ENCODE measurements around the gene MYCBPAP. TPM values are rescaled to one million over a fixed set of nuclear protein-coding genes. Genes with fewer than 3 reads are reported as not detected.

MYCBPAP gene
- total RNA-seq, 1 experiment from 2014 or later, result not detected

DNA sequence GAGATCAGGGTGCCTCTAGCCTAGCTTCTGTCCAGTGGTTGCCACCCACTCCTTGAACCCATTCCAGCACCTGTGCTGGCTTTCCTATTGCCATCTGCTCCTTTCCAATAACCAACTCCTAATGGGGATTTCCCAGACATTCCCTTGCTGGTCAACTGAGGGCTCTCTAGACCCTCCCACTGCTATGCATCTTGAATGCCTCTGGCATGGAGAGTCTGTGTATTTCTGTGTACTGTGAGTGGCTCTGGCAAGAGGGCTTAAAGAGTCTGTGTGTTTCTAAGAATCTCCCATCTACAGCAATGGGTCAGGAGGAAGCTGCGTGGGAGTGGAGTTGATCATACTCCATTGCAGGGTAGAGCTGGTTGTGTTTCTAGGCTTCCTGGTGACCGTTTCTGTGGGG is 13.3 kb downstream of the MYCBPAP start (continued):
- TF ChIP-seq SIN3A (IDR thresholded peaks at IDR 0.05; ENCODE audit: low read depth), result no peak
- no peak for TF ChIP-seq ELF1 (IDR thresholded peaks at IDR 0.05; ENCODE audit: borderline replicate concordance, low read depth)
- no peak for TF ChIP-seq CBX3 (IDR thresholded peaks at IDR 0.05; ENCODE audit: low read depth)
- TF ChIP-seq SP1 (IDR thresholded peaks at IDR 0.05; ENCODE audit: low read depth), result no peak
- TF ChIP-seq EZH2phosphoT487 (IDR thresholded peaks at IDR 0.05; ENCODE audit: borderline replicate concordance), result no peak

DNA sequence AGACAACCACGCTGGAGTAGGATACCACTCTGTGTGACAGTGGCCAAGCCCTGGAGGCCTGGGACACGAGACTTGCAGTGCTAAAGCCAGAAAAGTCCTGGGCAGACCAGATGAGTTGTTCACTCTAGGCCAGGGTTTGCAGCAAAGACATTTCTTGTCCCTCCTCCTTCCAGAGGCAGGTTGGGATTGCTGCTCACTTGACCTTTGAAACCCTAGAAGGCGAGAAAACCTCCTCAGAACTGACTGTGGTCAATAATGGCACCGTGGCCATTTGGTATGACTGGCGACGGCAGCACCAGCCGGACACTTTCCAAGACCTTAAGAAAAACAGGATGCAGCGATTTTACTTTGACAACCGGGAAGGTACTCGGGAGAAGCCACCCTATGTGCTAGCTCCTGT is 14.5 kb downstream of the MYCBPAP start:
- no peak for ATAC-seq
- Histone ChIP-seq H3K79me2 (ENCODE audit: insufficient read depth, low read length) (no peaks in the 10 kb centered on the region), H3K27me3 (ENCODE audit: insufficient read depth, low read length) (no peaks in the 10 kb centered on the region), H3K4me2 (ENCODE audit: low read length) (no peak overlapping the region), H2AFZ (ENCODE audit: low read depth, low read length, poor library complexity, severe bottlenecking) (no peak overlapping the region), H4K20me1 (ENCODE audit: insufficient read depth) (no peaks in the 10 kb centered on the region), H3K9ac (ENCODE audit: low read length) (no peak overlapping the region), H3K4me3 (replicated peaks in 1 of 2; ENCODE audit: low read depth in 1 of 2, low read length in 2 of 2) (no peak overlapping the region), H3K27ac (ENCODE audit: low read depth, low read length) (no peak overlapping the region), H3K9me2 (ENCODE audit: insufficient read depth) (no peaks in the 10 kb centered on the region), H3K4me1 (ENCODE audit: control insufficient read depth in 1 of 2, insufficient read depth in 2 of 2, low read length in 2 of 2) (peaks cover 0 to 4% of the 10 kb centered on the region in 2 experiments; a peak in 1 of 4 replicates), H3K36me3 (ENCODE audit: control insufficient read depth in 1 of 2, insufficient read depth in 2 of 2, low read length in 2 of 2) (no peaks in the 10 kb centered on the region), H3K9me3 (ENCODE audit: control insufficient read depth in 1 of 2, insufficient read depth in 1 of 2, low read depth in 1 of 2, low read length in 2 of 2) (no peaks in the 10 kb centered on the region)
- ChIA-PET CTCF (no interaction called here), RAD21 (ENCODE audit: low non-redundant PET in 1 of 2, low total read pairs in 2 of 2, uncharacterized antibody in 2 of 2, unreplicated experiment in 2 of 2) (no interaction called here), POLR2A (no interaction called here)
- no TSS peak for BruUV-seq (replicated peaks)
- no peak for DNase-seq (ENCODE audit: low read depth, low spot score)
- intact Hi-C loops (cut with micrococcal nuclease), result no loop called here
- no peak for TF ChIP-seq POLR2A (IDR thresholded peaks at IDR 0.05; ENCODE audit: borderline replicate concordance, extremely low read depth, insufficient read depth, insufficient read length)
- no peak for TF ChIP-seq EGR1 (IDR thresholded peaks at IDR 0.05; ENCODE audit: low read depth)
- TF ChIP-seq EZH2phosphoT487 (IDR thresholded peaks at IDR 0.05; ENCODE audit: borderline replicate concordance), result no peak
- no peak for TF ChIP-seq ZNF274 (IDR thresholded peaks at IDR 0.05; ENCODE audit: low read depth, low read length)
- no peak for TF ChIP-seq ZFX (IDR thresholded peaks at IDR 0.05)
- TF ChIP-seq, protein P1, sequence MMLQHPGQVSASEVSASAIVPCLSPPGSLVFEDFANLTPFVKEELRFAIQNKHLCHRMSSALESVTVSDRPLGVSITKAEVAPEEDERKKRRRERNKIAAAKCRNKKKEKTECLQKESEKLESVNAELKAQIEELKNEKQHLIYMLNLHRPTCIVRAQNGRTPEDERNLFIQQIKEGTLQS (IDR thresholded peaks at IDR 0.05), result no peak
- TF ChIP-seq TCF7L2 (IDR thresholded peaks at IDR 0.05; ENCODE audit: borderline replicate concordance, extremely low read depth, insufficient read depth, insufficient read length), result no peak
- no peak for TF ChIP-seq FOSL1 (IDR thresholded peaks at IDR 0.05; ENCODE audit: low read depth)
- TF ChIP-seq, protein P2, sequence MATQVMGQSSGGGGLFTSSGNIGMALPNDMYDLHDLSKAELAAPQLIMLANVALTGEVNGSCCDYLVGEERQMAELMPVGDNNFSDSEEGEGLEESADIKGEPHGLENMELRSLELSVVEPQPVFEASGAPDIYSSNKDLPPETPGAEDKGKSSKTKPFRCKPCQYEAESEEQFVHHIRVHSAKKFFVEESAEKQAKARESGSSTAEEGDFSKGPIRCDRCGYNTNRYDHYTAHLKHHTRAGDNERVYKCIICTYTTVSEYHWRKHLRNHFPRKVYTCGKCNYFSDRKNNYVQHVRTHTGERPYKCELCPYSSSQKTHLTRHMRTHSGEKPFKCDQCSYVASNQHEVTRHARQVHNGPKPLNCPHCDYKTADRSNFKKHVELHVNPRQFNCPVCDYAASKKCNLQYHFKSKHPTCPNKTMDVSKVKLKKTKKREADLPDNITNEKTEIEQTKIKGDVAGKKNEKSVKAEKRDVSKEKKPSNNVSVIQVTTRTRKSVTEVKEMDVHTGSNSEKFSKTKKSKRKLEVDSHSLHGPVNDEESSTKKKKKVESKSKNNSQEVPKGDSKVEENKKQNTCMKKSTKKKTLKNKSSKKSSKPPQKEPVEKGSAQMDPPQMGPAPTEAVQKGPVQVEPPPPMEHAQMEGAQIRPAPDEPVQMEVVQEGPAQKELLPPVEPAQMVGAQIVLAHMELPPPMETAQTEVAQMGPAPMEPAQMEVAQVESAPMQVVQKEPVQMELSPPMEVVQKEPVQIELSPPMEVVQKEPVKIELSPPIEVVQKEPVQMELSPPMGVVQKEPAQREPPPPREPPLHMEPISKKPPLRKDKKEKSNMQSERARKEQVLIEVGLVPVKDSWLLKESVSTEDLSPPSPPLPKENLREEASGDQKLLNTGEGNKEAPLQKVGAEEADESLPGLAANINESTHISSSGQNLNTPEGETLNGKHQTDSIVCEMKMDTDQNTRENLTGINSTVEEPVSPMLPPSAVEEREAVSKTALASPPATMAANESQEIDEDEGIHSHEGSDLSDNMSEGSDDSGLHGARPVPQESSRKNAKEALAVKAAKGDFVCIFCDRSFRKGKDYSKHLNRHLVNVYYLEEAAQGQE (IDR thresholded peaks at IDR 0.05; ENCODE audit: low read depth), result no peak
